Cardiac ventricle fibroblast (primary cell): ENCODE results near the gene CYP1A2. TPM values are rescaled to one million over a fixed set of nuclear protein-coding genes. Genes with fewer than 3 reads are reported as not detected.

Source experiments
- total RNA-seq: library from RNA; depleted of rRNA; stranded (reverse); fragments of >200 nt; gene quantifications from 2 replicates; pipeline ENCODE4 v1.2.3, GENCODE V29; 2015

The CYP1A2 gene
- not detected in 2 replicates for total RNA-seq

GRCh38 chr15:74748322-74748946 lies at the start of gene CYP1A2:
TSS of gene CYP1A2 (plus strand) at chr15:74748845. CDS start at chr15:74749739, 894 bp downstream.

DNA sequence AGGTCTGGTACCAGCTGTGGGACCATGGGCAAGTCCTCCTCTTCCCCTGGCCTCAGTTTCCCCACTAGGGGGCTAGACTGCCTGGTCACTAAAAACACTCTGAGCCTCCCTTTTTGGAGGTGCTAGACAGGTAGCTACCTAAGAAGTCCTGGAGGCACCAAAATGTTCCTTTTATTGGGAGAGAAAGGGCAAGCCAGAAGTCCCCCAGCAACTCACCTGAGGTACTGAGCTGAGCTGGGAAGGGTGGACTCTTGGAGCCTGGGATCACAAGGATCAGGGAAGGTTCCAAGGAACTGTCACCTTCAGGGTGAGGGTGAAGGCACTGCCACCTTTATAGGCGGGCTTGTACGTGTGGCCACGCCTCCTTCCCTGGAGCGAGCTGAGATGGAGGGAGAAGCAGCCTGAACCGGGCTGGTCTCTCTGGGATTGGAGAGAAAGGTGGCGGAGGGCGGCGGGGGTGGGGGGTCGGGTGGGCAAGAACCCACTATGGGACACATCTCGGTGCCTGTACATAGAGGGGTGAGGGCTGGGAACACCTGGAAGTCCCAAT lies 23.3 kb upstream of the CYP1A2 start, which contains the start of gene CYP1A1:
CYP1A1 (minus strand) TSS at position 304 of the 550 bp plus-strand sequence. CDS start 2,431 bp downstream, outside the sequence.

GRCh38 chr15:74781431-74782258 lies 33.0 kb downstream of the CYP1A2 start, which contains the start of gene CSK:
TSS of gene CSK (plus strand) at chr15:74782080. CDS start at chr15:74798298, 16,218 bp downstream.

Other genes with a start within 250 kb of the CYP1A2 start
- gene ARID3B, start 207.6 kb upstream of the CYP1A2 start, total RNA-seq = 0.29 and 0.44 TPM in 2 replicates
- gene CLK3, start 133.0 kb upstream of the CYP1A2 start, total RNA-seq = 42.1 and 53.0 TPM in 2 replicates
- 8.9 and 15.7 TPM in 2 replicates for gene EDC3, start 52.8 kb upstream of the CYP1A2 start, total RNA-seq
- not detected in 2 replicates for gene CYP1A1, start 23.3 kb upstream of the CYP1A2 start, total RNA-seq
- 28.1 and 30.1 TPM in 2 replicates for gene CSK, start 33.2 kb downstream of the CYP1A2 start, total RNA-seq
- not detected in 2 replicates for gene LMAN1L, start 64.0 kb downstream of the CYP1A2 start, total RNA-seq
- not detected in 2 replicates for gene CPLX3, start 77.8 kb downstream of the CYP1A2 start, total RNA-seq
- 9.0 and 15.6 TPM in 2 replicates for gene ULK3, start 94.3 kb downstream of the CYP1A2 start, total RNA-seq
- gene SCAMP2, start 124.5 kb downstream of the CYP1A2 start, total RNA-seq = 40.1 and 48.6 TPM in 2 replicates
- gene MPI, start 141.2 kb downstream of the CYP1A2 start, total RNA-seq = 67.7 and 79.6 TPM in 2 replicates
- gene FAM219B, start 158.0 kb downstream of the CYP1A2 start, total RNA-seq = 32.9 and 37.5 TPM in 2 replicates
- gene COX5A, start 189.2 kb downstream of the CYP1A2 start, total RNA-seq = 112 and 114 TPM in 2 replicates
- 15.1 and 15.2 TPM in 2 replicates for gene RPP25, start 207.9 kb downstream of the CYP1A2 start, total RNA-seq
- gene SCAMP5, start 246.7 kb downstream of the CYP1A2 start, total RNA-seq = 0.83 and 3.4 TPM in 2 replicates